ENCODE results near the gene ERG.
A peak's percentile ranks its signal among the peaks of the same experiment; 100 is the strongest.

The ERG gene

GRCh38 chr21:38355992-38356781 lies 142.1 kb downstream of the ERG start:
- DNase-seq (ENCODE audit: insufficient read length, low spot score), result peak; percentile 74
- peak; percentile 90 for FAIRE-seq
- TF ChIP-seq POU2F2 (IDR thresholded peaks at IDR 0.05; ENCODE audit: low read depth, low read length), result no peak
- TF ChIP-seq SPI1 (IDR thresholded peaks at IDR 0.05; ENCODE audit: low read depth, low read length), result 0 out of 2 replicates have a peak, but pooled peaks have one; percentile 17

- DNase-seq (ENCODE audit: insufficient read length, low spot score) (no peak), FAIRE-seq (no peak)
- TF ChIP-seq POLR2AphosphoS5 (IDR thresholded peaks at IDR 0.05; ENCODE audit: low read depth, low read length), result no peak
- TF ChIP-seq POLR2A (IDR thresholded peaks at IDR 0.05; ENCODE audit: low read depth, low read length), result no peak
- TF ChIP-seq POU2F2 (IDR thresholded peaks at IDR 0.05; ENCODE audit: low read depth, low read length), result no peak
- TF ChIP-seq SPI1 (IDR thresholded peaks at IDR 0.05; ENCODE audit: low read depth, low read length), result no peak
- no peak for TF ChIP-seq TAF1 (IDR thresholded peaks at IDR 0.05; ENCODE audit: low read depth, low read length)
- no peak for TF ChIP-seq PAX5 (IDR thresholded peaks at IDR 0.05; ENCODE audit: insufficient read depth, low read length, severe bottlenecking)
Observed at GRCh38 chr21:38355353-38355752, 142.9 kb downstream of the ERG start.

- no peak for DNase-seq (ENCODE audit: insufficient read length, low spot score)
- no peak for FAIRE-seq
- TF ChIP-seq SPI1 (IDR thresholded peaks at IDR 0.05; ENCODE audit: low read depth, low read length) (no peak), POLR2A (IDR thresholded peaks at IDR 0.05; ENCODE audit: low read depth, low read length) (no peak), POLR2AphosphoS5 (IDR thresholded peaks at IDR 0.05; ENCODE audit: low read depth, low read length) (no peak), PAX5 (IDR thresholded peaks at IDR 0.05; ENCODE audit: insufficient read depth, low read length, severe bottlenecking) (no peak), POU2F2 (IDR thresholded peaks at IDR 0.05; ENCODE audit: low read depth, low read length) (no peak), TAF1 (IDR thresholded peaks at IDR 0.05; ENCODE audit: low read depth, low read length) (no peak)
Observed at GRCh38 chr21:38354746-38355145, 143.5 kb downstream of the ERG start.

- DNase-seq (ENCODE audit: insufficient read length, low spot score), result no peak
- TF ChIP-seq SPI1 (IDR thresholded peaks at IDR 0.05; ENCODE audit: low read depth, low read length), result no peak
- TF ChIP-seq PAX5 (IDR thresholded peaks at IDR 0.05; ENCODE audit: insufficient read depth, low read length, severe bottlenecking), result no peak
- TF ChIP-seq POU2F2 (IDR thresholded peaks at IDR 0.05; ENCODE audit: low read depth, low read length), result no peak
- no peak for TF ChIP-seq POLR2AphosphoS5 (IDR thresholded peaks at IDR 0.05; ENCODE audit: low read depth, low read length)
- FAIRE-seq, result no peak
Observed at GRCh38 chr21:38354231-38354630, 144.0 kb downstream of the ERG start.

GRCh38 chr21:38352536-38353219 lies 145.6 kb downstream of the ERG start:
- DNase-seq (ENCODE audit: insufficient read length, low spot score) (peak; percentile 27), FAIRE-seq (no peak)
- TF ChIP-seq SPI1 (IDR thresholded peaks at IDR 0.05; ENCODE audit: low read depth, low read length) (no peak), POLR2AphosphoS5 (IDR thresholded peaks at IDR 0.05; ENCODE audit: low read depth, low read length) (no peak), POLR2A (IDR thresholded peaks at IDR 0.05; ENCODE audit: low read depth, low read length) (no peak), PAX5 (IDR thresholded peaks at IDR 0.05; ENCODE audit: insufficient read depth, low read length, severe bottlenecking) (no peak)

GRCh38 chr21:38351961-38352521 lies 146.2 kb downstream of the ERG start:
- no peak for DNase-seq (ENCODE audit: insufficient read length, low spot score)
- TF ChIP-seq POLR2A (IDR thresholded peaks at IDR 0.05; ENCODE audit: low read depth, low read length), result no peak
- TF ChIP-seq POLR2AphosphoS5 (IDR thresholded peaks at IDR 0.05; ENCODE audit: low read depth, low read length), result no peak
- no peak for FAIRE-seq

- TF ChIP-seq TAF1 (IDR thresholded peaks at IDR 0.05; ENCODE audit: low read depth, low read length) (no peak), POLR2AphosphoS5 (IDR thresholded peaks at IDR 0.05; ENCODE audit: low read depth, low read length) (no peak), POLR2A (IDR thresholded peaks at IDR 0.05; ENCODE audit: low read depth, low read length) (no peak), PAX5 (IDR thresholded peaks at IDR 0.05; ENCODE audit: insufficient read depth, low read length, severe bottlenecking) (no peak), SPI1 (IDR thresholded peaks at IDR 0.05; ENCODE audit: low read depth, low read length) (no peak), POU2F2 (IDR thresholded peaks at IDR 0.05; ENCODE audit: low read depth, low read length) (no peak)
- DNase-seq (ENCODE audit: insufficient read length, low spot score), result no peak
Observed at GRCh38 chr21:38351176-38351959, 146.9 kb downstream of the ERG start.

GRCh38 chr21:38350684-38351083 lies 147.6 kb downstream of the ERG start:
- TF ChIP-seq PAX5 (IDR thresholded peaks at IDR 0.05; ENCODE audit: insufficient read depth, low read length, severe bottlenecking) (no peak), POLR2A (IDR thresholded peaks at IDR 0.05; ENCODE audit: low read depth, low read length) (no peak), POU2F2 (IDR thresholded peaks at IDR 0.05; ENCODE audit: low read depth, low read length) (no peak), SPI1 (IDR thresholded peaks at IDR 0.05; ENCODE audit: low read depth, low read length) (no peak), TAF1 (IDR thresholded peaks at IDR 0.05; ENCODE audit: low read depth, low read length) (no peak), POLR2AphosphoS5 (IDR thresholded peaks at IDR 0.05; ENCODE audit: low read depth, low read length) (no peak)
- DNase-seq (ENCODE audit: insufficient read length, low spot score) (no peak), FAIRE-seq (no peak)

More at GRCh38 chr21:38351176-38351959, 146.9 kb downstream of the ERG start:
- no peak for FAIRE-seq

GRCh38 chr21:38349977-38350376 lies 148.3 kb downstream of the ERG start:
- no peak for FAIRE-seq
- no peak for DNase-seq (ENCODE audit: insufficient read length, low spot score)
- TF ChIP-seq TAF1 (IDR thresholded peaks at IDR 0.05; ENCODE audit: low read depth, low read length) (no peak), POLR2AphosphoS5 (IDR thresholded peaks at IDR 0.05; ENCODE audit: low read depth, low read length) (no peak), PAX5 (IDR thresholded peaks at IDR 0.05; ENCODE audit: insufficient read depth, low read length, severe bottlenecking) (no peak), POU2F2 (IDR thresholded peaks at IDR 0.05; ENCODE audit: low read depth, low read length) (no peak), SPI1 (IDR thresholded peaks at IDR 0.05; ENCODE audit: low read depth, low read length) (no peak), POLR2A (IDR thresholded peaks at IDR 0.05; ENCODE audit: low read depth, low read length) (no peak)
